GM10266 (cell line): ENCODE results near the gene ITPR2.
"Not testable (repeated sequence)": the region's sequence is repeated elsewhere in the genome, so short reads cannot be mapped to it uniquely, and the experiment has no call there.

Experiments
- DNase-seq: peaks from one replicate; pipeline ENCODE4 v3.0.0; 2012; ENCODE audit errors: extremely low spot score
- TF ChIP-seq, protein P1 (sequence below): IDR thresholded peaks from 2 replicates; pipeline ENCODE4 v1.5.1; 2012; ENCODE audit warnings: mild to moderate bottlenecking, low read depth; ENCODE audit not compliant: control insufficient read depth, insufficient read depth; ENCODE audit errors: missing control alignments

ITPR2 gene

DNA sequence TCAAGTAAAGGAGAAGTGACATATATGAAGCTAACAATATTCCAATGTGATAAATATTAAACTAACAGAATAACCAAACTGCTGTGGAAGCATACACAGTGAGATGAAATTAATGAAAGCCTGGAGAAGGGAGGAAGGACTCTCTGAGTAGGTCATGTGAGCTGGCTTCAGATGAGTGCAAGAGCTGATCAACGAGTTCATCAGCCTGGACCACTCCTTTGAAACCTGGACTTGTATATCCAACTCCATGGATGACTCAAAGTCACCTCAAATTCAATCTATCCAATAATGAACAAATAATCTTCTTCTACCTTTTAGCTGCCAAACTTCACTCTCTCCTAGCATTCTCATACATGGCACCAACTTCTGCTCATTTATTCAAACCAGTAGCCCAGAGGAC is 391.6 kb downstream of the ITPR2 start:
- no peak for DNase-seq
- TF ChIP-seq, protein P1, sequence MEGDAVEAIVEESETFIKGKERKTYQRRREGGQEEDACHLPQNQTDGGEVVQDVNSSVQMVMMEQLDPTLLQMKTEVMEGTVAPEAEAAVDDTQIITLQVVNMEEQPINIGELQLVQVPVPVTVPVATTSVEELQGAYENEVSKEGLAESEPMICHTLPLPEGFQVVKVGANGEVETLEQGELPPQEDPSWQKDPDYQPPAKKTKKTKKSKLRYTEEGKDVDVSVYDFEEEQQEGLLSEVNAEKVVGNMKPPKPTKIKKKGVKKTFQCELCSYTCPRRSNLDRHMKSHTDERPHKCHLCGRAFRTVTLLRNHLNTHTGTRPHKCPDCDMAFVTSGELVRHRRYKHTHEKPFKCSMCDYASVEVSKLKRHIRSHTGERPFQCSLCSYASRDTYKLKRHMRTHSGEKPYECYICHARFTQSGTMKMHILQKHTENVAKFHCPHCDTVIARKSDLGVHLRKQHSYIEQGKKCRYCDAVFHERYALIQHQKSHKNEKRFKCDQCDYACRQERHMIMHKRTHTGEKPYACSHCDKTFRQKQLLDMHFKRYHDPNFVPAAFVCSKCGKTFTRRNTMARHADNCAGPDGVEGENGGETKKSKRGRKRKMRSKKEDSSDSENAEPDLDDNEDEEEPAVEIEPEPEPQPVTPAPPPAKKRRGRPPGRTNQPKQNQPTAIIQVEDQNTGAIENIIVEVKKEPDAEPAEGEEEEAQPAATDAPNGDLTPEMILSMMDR, result no peak

DNA sequence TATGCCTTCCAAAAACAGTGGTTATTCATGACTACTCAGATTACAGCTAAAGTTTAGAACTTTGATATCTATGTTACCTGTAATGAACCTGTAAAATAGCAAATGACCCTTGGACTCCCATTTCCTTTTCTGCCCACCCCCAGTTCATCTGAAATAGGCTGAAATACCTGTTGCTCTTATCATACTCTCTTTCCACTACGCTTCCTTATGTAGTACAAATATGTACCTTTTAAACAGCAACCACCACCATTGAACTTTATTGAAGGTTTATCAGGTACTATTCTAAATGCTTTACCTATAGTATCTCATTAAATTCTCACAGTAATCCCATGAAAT is 398.0 kb downstream of the ITPR2 start:
- TF ChIP-seq, protein P1, result no peak
- no peak for DNase-seq

DNA sequence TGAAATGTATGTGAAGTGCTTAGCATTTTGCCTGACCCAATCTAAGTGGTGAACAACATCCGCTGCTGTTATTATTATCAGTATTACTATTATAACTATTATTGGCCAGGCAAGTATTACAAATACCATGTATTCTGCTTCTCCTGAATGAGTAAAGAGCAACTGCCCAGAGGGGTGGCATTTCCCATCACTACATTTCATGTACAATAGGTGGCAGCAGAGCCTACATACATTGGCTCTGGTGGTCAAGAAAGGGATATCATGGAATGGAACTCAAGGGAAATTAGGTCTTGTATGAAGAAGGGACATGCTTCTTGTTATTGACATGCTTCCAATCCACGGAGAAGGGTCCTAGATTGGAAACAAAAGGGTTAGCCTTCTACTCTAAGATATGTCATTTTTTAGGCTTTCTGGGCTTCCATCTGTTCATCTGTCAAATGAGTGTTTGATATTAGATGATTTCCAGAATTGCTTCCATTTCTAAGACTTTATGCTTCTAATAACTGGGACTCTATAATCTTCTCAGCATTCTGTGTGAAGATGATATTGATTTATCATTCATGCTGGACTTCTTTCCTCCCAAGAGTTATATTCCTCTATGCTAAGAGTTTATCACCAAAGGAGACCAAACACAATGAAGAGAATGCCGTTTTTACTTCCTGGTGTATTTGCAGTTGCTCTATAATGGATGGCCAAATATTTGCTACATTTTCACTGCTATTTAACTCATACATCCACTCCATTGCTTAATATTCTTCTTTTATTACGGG is 398.5 kb downstream of the ITPR2 start:
- TF ChIP-seq, protein P1, result peak; percentile 58

DNA sequence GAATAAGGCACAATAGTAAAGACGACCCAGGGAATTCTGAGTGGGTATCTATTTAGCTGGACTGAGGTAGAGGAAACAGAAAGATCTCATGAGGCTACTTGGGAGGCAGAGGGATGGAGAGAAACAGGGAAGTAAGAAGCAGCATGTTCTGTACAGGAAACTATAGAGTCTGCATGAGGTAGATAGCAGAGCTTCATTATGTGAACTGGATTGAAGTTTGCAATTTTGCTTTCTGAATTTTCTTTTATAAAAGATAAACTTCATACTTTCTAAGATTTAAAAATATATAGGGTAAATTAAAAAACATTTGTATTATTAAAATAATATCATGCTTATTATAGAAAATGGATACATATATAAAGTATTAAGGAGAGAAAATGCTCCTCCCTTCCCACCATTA is 399.3 kb downstream of the ITPR2 start:
- not testable (repeated sequence) for DNase-seq

More for the DNA sequence above, 398.5 kb downstream of the ITPR2 start:
- peak; percentile 16 for DNase-seq

DNA sequence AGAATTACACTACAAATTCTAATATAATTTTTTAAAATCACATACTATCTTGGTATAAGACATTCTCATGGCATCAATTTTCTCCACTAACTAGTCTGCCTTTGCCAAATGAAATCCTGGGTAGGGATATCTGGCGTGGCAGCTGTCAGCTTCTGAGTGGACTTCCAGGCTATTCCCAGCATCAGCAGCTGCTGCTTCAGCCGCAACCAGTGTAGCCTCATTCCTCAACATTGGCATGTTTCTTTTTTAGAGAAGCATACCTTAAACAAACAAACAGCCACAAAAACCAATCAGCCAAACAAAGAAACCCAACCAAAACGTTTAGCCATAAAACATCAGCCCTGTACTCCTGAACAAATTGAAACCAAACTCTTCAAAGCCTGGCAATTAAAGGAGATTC is 401.8 kb downstream of the ITPR2 start:
- TF ChIP-seq, protein P1, result no peak

DNA sequence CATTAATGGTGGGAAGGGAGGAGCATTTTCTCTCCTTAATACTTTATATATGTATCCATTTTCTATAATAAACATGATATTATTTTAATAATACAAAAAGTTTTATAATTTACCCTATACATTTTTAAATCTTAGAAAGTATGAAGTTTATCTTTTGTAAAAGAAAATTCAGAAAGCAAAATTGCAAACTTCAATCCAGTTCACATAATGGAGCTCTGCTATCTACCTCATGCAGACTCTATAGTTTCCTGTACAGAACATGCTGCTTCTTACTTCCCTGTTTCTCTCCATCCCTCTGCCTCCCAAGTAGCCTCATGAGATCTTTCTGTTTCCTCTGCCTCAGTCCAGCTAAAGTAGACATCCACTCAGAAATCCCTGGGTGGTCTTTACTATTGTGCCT is 402.4 kb downstream of the ITPR2 start:
- DNase-seq, result not testable (repeated sequence)

More for the DNA sequence above, 401.8 kb downstream of the ITPR2 start:
- DNase-seq, result no peak

DNA sequence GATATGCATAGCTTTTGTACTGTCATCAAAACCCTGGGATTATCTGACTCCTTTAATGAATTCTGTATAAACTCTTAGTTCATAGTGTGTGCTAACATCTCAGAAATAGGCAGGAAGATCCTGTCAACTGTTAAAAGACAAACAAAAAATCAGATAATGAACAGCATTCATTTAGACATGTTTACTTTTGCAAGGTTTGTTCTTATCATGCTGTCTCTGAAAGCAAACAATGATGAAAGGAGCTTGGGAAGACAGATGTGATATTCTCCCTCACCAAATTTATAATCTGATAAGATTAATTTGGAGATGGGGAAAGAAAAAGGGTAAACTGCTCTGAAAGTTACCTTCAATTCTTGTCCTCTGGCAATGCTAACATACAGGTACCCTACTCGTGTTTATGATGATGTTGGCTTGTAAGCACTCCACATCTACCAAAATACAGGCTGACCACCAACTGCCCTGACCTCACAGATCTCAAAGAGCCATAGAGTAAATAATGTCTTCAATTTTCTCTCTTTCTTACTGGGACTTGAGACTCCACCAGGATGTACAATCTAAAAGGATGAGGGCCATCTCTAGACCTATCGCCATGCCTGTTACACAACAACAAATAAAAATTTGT is 403.8 kb downstream of the ITPR2 start:
- no peak for DNase-seq
- TF ChIP-seq, protein P1, result no peak

DNA sequence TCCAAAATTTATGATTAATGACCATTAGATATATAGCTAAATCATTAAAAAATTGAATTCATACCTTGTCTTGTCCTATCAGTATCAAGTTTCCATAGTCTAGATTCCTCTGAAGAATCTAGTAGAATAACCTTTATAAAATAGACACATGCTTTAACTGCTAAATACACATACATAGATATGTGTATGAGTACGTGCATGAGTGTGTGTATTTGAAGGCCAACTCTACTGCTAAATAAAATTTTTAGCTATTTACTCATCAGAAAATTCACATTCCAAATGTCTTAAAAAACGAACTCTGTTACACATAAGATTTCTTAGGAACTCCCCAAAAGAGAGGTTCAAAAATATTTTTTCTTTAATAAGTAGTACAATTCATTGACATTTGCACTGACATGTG is 404.6 kb downstream of the ITPR2 start:
- no peak for DNase-seq
- TF ChIP-seq, protein P1, result no peak
